ENCODE data around the gene PRTFDC1.

The PRTFDC1 gene

GRCh38 chr10:24915304-24915703, 37.1 kb downstream of the PRTFDC1 start:
- H3K9ac ChIP-seq (ENCODE audit: low read length): no peak overlapping the region
- no peak overlapping the region for H3K4me3 ChIP-seq (ENCODE audit: low read depth, low read length)
- H3K36me3 ChIP-seq (ENCODE audit: control insufficient read depth, insufficient read depth, low read length): no peaks in the 10 kb centered on the region
- H3K27me3 ChIP-seq (ENCODE audit: control insufficient read depth, insufficient read depth, low read length): no peaks in the 10 kb centered on the region
- 0 out of 2 replicates have a peak, but pooled peaks cover 1% of the 10 kb centered on the region for H3K9me3 ChIP-seq (ENCODE audit: control insufficient read depth, insufficient read depth, low read depth, low read length)
- no peak overlapping the region for H3K27ac ChIP-seq (ENCODE audit: low read depth, low read length)
- no peaks in the 10 kb centered on the region for H3K4me1 ChIP-seq (ENCODE audit: control insufficient read depth, insufficient read depth, low read length)

- H3K27ac ChIP-seq (ENCODE audit: low read depth, low read length): no peak overlapping the region
- H3K36me3 ChIP-seq (ENCODE audit: control insufficient read depth, insufficient read depth, low read length): no peaks in the 10 kb centered on the region
- no peak overlapping the region for H3K9ac ChIP-seq (ENCODE audit: low read length)
- no peaks in the 10 kb centered on the region for H3K9me3 ChIP-seq (ENCODE audit: control insufficient read depth, insufficient read depth, low read depth, low read length)
- H3K4me3 ChIP-seq (ENCODE audit: low read depth, low read length): no peak overlapping the region
- no peaks in the 10 kb centered on the region for H3K4me1 ChIP-seq (ENCODE audit: control insufficient read depth, insufficient read depth, low read length)
- no peaks in the 10 kb centered on the region for H3K27me3 ChIP-seq (ENCODE audit: control insufficient read depth, insufficient read depth, low read length)
Measured at GRCh38 chr10:24914148-24914547, 38.3 kb downstream of the PRTFDC1 start.

DNA sequence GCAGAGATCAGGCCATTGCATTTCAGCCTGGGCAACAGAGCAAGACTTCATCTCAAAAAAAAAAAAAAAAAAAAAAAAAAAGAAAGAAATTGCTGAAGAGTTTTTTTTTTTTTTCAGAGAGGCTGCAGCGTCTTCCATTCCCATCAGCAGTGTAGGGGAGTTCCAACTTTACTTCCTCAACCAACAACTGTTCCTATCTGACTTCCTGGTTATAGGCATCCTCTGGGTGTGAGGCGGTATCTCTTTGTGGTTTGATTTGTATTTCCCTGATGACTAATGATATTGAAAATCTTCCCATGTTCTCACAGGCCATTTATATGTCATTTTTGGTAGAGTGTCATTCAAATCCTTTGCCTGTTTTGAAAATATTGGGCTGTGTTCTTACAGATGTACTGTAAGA, 40.2 kb downstream of the PRTFDC1 start:
- Histone ChIP-seq H3K9me3 (ENCODE audit: control insufficient read depth, insufficient read depth, low read depth, low read length) (no peaks in the 10 kb centered on the region), H3K9ac (ENCODE audit: low read length) (no peak overlapping the region), H3K4me3 (ENCODE audit: low read depth, low read length) (no peak overlapping the region), H3K4me1 (ENCODE audit: control insufficient read depth, insufficient read depth, low read length) (no peaks in the 10 kb centered on the region), H3K36me3 (ENCODE audit: control insufficient read depth, insufficient read depth, low read length) (no peaks in the 10 kb centered on the region), H3K27me3 (ENCODE audit: control insufficient read depth, insufficient read depth, low read length) (no peaks in the 10 kb centered on the region), H3K27ac (ENCODE audit: low read depth, low read length) (no peak overlapping the region)

GRCh38 chr10:24911029-24911428, 41.4 kb downstream of the PRTFDC1 start:
- no peak overlapping the region for H3K9ac ChIP-seq (ENCODE audit: low read length)
- no peaks in the 10 kb centered on the region for H3K27me3 ChIP-seq (ENCODE audit: control insufficient read depth, insufficient read depth, low read length)
- no peak overlapping the region for H3K4me3 ChIP-seq (ENCODE audit: low read depth, low read length)
- H3K4me1 ChIP-seq (ENCODE audit: control insufficient read depth, insufficient read depth, low read length): no peaks in the 10 kb centered on the region
- no peaks in the 10 kb centered on the region for H3K9me3 ChIP-seq (ENCODE audit: control insufficient read depth, insufficient read depth, low read depth, low read length)
- H3K36me3 ChIP-seq (ENCODE audit: control insufficient read depth, insufficient read depth, low read length): no peaks in the 10 kb centered on the region
- H3K27ac ChIP-seq (ENCODE audit: low read depth, low read length): no peak overlapping the region

GRCh38 chr10:24910574-24910973, 41.8 kb downstream of the PRTFDC1 start:
- Histone ChIP-seq H3K4me1 (ENCODE audit: control insufficient read depth, insufficient read depth, low read length) (no peaks in the 10 kb centered on the region), H3K9ac (ENCODE audit: low read length) (no peak overlapping the region), H3K9me3 (ENCODE audit: control insufficient read depth, insufficient read depth, low read depth, low read length) (no peaks in the 10 kb centered on the region), H3K27ac (ENCODE audit: low read depth, low read length) (no peak overlapping the region), H3K27me3 (ENCODE audit: control insufficient read depth, insufficient read depth, low read length) (no peaks in the 10 kb centered on the region), H3K36me3 (ENCODE audit: control insufficient read depth, insufficient read depth, low read length) (no peaks in the 10 kb centered on the region), H3K4me3 (ENCODE audit: low read depth, low read length) (no peak overlapping the region)

DNA sequence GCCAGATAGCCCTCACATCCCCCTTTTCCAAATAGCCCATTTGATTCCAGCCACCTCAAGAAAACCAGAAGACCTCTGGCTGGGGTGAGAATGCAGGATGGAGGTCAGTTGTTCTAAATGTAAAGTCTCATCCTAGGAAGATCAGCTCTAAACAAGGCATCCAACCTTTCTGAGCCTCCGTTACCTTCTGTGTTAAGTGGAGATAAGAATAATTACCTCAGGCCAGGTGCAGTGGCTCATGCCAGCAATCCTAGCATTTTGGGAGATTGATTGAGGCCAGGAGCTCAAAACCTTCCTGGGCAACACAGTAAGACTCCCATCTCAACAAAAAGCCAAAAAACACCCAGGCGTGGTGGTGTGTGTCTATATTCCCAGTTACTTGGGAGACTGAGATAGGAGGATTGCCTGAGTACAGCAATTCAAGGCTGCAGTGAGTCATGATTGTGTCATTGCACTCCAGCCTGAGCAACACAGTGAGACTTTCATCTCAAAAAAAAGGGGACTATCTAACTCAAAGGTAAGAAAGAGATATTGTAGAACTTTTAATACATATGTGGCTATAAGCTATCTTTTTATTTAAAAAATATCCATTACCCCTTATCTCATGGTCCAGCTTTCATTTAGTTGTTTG, 43.5 kb downstream of the PRTFDC1 start:
- H3K4me3 ChIP-seq (ENCODE audit: low read depth, low read length): no peak overlapping the region
- no peak overlapping the region for H3K9ac ChIP-seq (ENCODE audit: low read length)
- no peaks in the 10 kb centered on the region for H3K27me3 ChIP-seq (ENCODE audit: control insufficient read depth, insufficient read depth, low read length)
- no peak overlapping the region for H3K27ac ChIP-seq (ENCODE audit: low read depth, low read length)
- H3K4me1 ChIP-seq (ENCODE audit: control insufficient read depth, insufficient read depth, low read length): no peaks in the 10 kb centered on the region
- H3K9me3 ChIP-seq (ENCODE audit: control insufficient read depth, insufficient read depth, low read depth, low read length): no peaks in the 10 kb centered on the region
- H3K36me3 ChIP-seq (ENCODE audit: control insufficient read depth, insufficient read depth, low read length): no peaks in the 10 kb centered on the region

GRCh38 chr10:24907956-24908355, 44.5 kb downstream of the PRTFDC1 start:
- no peak overlapping the region for H3K4me3 ChIP-seq (ENCODE audit: low read depth, low read length)
- H3K36me3 ChIP-seq (ENCODE audit: control insufficient read depth, insufficient read depth, low read length): no peaks in the 10 kb centered on the region
- no peaks in the 10 kb centered on the region for H3K9me3 ChIP-seq (ENCODE audit: control insufficient read depth, insufficient read depth, low read depth, low read length)
- no peak overlapping the region for H3K27ac ChIP-seq (ENCODE audit: low read depth, low read length)
- H3K9ac ChIP-seq (ENCODE audit: low read length): no peak overlapping the region
- H3K27me3 ChIP-seq (ENCODE audit: control insufficient read depth, insufficient read depth, low read length): no peaks in the 10 kb centered on the region
- no peaks in the 10 kb centered on the region for H3K4me1 ChIP-seq (ENCODE audit: control insufficient read depth, insufficient read depth, low read length)

GRCh38 chr10:24906372-24906771, 46.0 kb downstream of the PRTFDC1 start:
- no peaks in the 10 kb centered on the region for H3K4me1 ChIP-seq (ENCODE audit: control insufficient read depth, insufficient read depth, low read length)

GRCh38 chr10:24904824-24905223, 47.6 kb downstream of the PRTFDC1 start:
- no peaks in the 10 kb centered on the region for H3K27me3 ChIP-seq (ENCODE audit: control insufficient read depth, insufficient read depth, low read length)
- H3K4me1 ChIP-seq (ENCODE audit: control insufficient read depth, insufficient read depth, low read length): no peaks in the 10 kb centered on the region
- no peaks in the 10 kb centered on the region for H3K36me3 ChIP-seq (ENCODE audit: control insufficient read depth, insufficient read depth, low read length)
- H3K9me3 ChIP-seq (ENCODE audit: control insufficient read depth, insufficient read depth, low read depth, low read length): no peaks in the 10 kb centered on the region
- no peak overlapping the region for H3K9ac ChIP-seq (ENCODE audit: low read length)
- no peak overlapping the region for H3K4me3 ChIP-seq (ENCODE audit: low read depth, low read length)
- H3K27ac ChIP-seq (ENCODE audit: low read depth, low read length): no peak overlapping the region

More at GRCh38 chr10:24906372-24906771, 46.0 kb downstream of the PRTFDC1 start:
- no peak overlapping the region for H3K4me3 ChIP-seq (ENCODE audit: low read depth, low read length)
- no peaks in the 10 kb centered on the region for H3K9me3 ChIP-seq (ENCODE audit: control insufficient read depth, insufficient read depth, low read depth, low read length)
- H3K27me3 ChIP-seq (ENCODE audit: control insufficient read depth, insufficient read depth, low read length): no peaks in the 10 kb centered on the region
- no peak overlapping the region for H3K27ac ChIP-seq (ENCODE audit: low read depth, low read length)
- no peak overlapping the region for H3K9ac ChIP-seq (ENCODE audit: low read length)
- H3K36me3 ChIP-seq (ENCODE audit: control insufficient read depth, insufficient read depth, low read length): no peaks in the 10 kb centered on the region

- Histone ChIP-seq H3K9ac (ENCODE audit: low read length) (no peak overlapping the region), H3K9me3 (ENCODE audit: control insufficient read depth, insufficient read depth, low read depth, low read length) (no peaks in the 10 kb centered on the region), H3K4me1 (ENCODE audit: control insufficient read depth, insufficient read depth, low read length) (peaks cover 6% of the 10 kb centered on the region), H3K27ac (ENCODE audit: low read depth, low read length) (no peak overlapping the region), H3K27me3 (ENCODE audit: control insufficient read depth, insufficient read depth, low read length) (no peaks in the 10 kb centered on the region), H3K4me3 (ENCODE audit: low read depth, low read length) (no peak overlapping the region), H3K36me3 (ENCODE audit: control insufficient read depth, insufficient read depth, low read length) (no peaks in the 10 kb centered on the region)
Measured at GRCh38 chr10:24902400-24902728, 50.0 kb downstream of the PRTFDC1 start.

DNA sequence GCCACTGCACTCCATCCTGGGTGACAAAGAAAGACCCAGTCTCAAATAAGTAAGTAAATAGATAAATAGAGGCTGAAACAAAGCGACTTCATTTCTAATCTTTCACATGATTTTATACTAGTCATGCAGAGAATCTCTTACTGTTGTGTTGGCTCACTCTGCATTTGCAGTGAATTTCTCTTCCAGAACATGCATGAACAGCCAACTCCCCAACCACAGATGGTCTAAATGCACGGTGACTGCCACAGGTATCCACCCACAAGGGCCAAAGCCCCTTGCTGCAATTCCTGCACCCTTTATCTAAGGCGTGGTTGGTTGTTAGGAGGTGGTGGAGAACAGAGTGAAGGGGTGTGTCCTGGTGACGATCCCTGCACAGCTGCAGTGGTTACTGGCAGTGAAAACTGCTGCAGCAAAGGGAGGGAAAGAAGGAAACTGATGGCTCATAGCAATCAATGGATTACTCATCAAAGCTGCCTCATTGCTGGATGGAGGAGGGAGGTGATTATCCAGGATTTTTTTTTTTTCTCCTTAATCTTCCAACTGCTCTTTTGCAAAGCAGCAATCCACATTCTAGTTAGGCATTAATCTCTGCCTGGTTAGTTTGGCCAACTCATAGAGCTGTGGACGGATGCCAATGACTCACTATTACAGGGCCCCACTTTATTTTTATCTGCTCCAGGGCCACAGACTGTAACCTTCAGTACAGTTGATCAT, 50.6 kb downstream of the PRTFDC1 start:
- Histone ChIP-seq H3K4me3 (ENCODE audit: low read depth, low read length) (no peak overlapping the region), H3K4me1 (ENCODE audit: control insufficient read depth, insufficient read depth, low read length) (peaks cover 9% of the 10 kb centered on the region), H3K27me3 (ENCODE audit: control insufficient read depth, insufficient read depth, low read length) (no peaks in the 10 kb centered on the region), H3K9ac (ENCODE audit: low read length) (no peak overlapping the region), H3K9me3 (ENCODE audit: control insufficient read depth, insufficient read depth, low read depth, low read length) (no peaks in the 10 kb centered on the region), H3K27ac (ENCODE audit: low read depth, low read length) (no peak overlapping the region), H3K36me3 (ENCODE audit: control insufficient read depth, insufficient read depth, low read length) (no peaks in the 10 kb centered on the region)

Data from HUES6 (cell line).